HG03135 (cell line): Measurements from ENCODE around the gene ADAMTS2.
"Not testable (repeated sequence)": the region's sequence is repeated elsewhere in the genome, so short reads cannot be mapped to it uniquely, and the experiment has no call there.

Source experiments
- ATAC-seq: cut with Tn5 transposase; IDR thresholded peaks from one replicate; pipeline ENCODE4 v1.9.1; 2021; ENCODE audit warnings: mild to moderate bottlenecking, moderate library complexity; ENCODE audit not compliant: unreplicated experiment

ADAMTS2 gene

DNA sequence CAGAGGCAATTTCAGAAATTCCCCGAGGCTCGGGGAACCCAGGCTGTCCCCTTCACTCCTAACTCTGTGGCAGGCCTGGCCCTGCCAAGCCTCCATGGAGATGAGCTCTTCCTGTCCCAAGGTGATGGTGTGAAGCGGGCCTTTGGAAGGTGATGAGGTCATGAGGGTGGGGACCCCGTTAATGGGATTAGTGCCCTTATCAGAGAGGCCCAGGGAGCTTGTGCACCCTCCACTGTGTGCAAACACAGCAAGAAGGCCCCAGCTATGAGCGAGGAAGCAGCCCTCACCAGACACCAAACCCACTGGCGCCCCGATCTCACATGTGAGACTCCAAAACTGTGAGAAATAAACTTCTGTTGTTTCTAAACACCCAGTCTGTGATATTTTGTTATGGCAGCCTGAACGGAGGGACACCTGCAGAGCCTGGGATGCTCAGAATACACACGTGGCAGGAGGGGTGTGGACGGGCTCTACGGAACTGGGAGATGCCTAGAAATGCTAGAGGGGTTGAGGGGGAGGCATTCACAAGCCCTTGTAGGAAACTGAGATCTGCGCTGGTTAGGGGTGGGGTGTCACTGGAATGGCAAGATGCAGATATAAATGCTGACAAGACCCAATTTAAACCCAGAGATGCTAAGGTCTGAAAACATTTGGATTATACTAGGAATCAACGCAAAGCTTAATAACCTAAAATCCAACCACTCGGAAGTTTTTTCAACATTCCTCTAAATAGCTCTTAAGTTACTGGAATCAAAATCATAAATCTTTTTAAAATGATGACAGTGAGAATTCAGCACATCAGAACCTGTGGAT is 46.9 kb downstream of the ADAMTS2 start:
- ATAC-seq: no peak

DNA sequence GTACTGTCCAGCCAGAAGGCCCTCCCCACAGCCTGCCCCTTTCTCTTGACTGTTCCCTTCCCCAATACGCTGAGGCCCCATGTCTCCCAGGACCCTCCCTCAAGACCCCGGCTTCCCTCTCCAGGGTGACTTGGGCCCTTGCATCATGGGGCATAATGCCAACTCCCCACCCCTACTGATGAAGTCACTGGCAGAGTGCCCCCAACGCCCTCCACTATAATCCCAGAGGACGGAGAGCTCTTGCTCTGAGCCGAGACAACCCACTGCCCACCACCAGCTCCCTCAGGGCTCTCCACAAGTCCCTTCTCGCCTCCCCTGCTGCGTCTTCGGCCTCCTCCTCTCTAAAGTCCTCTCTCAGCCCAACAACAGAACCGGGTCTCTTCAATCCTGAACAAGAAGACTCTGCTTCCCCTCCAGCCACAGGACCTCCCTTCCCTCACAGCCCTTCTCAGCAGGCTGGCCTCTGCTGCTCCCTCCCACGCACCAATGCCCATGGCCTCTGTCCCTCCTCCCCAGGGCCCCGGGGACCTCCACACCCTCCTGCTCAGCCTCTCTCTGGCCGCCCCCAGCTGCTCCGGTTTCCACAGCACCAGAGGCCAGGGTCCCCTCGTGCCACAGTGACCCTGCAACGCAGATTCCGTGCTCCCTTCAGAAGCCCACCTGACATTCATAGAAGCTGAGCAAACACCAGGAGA is 47.6 kb downstream of the ADAMTS2 start:
- ATAC-seq: no peak

DNA sequence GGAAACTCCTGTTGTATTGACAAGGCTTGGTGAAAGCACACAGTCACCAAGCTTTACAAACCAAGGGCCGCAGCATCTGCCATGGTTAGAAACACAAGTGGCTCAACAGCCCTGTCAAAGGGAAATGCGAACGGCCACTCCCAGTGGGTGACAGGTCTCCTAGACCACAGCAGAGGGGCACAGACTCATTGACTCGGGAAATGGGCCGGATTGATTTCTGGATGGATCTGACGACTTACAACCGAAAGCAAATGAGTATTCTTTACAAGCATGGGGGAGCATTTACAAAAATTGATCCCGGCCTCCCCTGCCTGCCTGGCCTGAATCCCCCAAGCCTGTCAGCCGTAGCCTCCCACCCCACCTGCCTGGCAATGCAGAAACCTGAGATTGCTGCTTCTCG is 48.2 kb downstream of the ADAMTS2 start:
- no peak for ATAC-seq

DNA sequence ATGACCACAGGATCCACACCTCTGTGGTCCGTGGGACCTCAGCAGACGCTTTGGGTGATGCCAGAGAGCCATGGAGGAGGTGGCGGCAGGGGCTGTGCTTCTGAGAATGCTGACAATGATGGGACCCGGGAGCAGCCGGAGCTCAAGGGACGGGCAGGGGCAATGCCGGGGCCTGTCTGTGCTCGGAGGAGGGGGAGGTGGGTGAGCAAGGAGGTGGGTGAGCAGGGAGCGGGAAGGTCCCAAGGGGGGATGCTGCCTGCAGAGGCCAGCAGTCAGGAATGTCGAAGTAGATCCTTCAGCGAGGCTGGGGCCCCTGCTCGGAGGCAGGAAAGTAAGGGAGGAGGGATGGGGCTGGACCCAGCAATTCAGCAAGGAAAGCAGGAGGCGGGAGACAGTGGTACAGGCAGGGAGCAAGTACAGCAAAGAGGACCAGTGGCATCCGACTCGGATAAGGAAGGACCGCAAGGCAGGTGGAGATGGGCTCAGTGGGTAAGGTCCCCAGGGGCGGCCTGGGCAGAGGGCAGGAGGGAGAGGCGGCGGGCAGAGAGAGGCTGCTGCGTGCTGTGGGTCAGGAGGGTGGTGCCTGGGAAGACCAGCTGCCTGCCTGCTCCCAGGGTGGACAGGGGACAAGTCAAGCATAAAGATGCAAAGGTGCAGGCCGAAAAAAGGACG is 49.0 kb downstream of the ADAMTS2 start:
- ATAC-seq: no peak

DNA sequence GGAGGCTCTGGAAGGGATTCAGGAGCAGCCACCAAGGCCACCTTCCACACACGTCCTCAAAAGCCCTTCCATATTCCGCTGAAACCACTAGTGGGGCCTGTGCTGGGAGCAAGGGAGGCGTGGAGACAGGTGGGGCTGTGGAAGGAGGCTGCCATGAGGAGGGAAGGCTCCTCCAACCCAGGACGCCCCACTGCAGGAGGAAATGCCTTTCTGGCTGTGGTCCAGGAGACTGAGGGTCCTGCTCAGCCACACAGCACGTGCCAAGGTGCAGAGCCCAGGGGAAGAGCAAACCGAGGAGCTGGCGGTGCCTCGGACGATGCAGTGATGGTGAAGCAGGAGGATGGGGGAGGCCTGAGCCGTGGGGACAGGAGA is 49.5 kb downstream of the ADAMTS2 start:
- no peak for ATAC-seq

DNA sequence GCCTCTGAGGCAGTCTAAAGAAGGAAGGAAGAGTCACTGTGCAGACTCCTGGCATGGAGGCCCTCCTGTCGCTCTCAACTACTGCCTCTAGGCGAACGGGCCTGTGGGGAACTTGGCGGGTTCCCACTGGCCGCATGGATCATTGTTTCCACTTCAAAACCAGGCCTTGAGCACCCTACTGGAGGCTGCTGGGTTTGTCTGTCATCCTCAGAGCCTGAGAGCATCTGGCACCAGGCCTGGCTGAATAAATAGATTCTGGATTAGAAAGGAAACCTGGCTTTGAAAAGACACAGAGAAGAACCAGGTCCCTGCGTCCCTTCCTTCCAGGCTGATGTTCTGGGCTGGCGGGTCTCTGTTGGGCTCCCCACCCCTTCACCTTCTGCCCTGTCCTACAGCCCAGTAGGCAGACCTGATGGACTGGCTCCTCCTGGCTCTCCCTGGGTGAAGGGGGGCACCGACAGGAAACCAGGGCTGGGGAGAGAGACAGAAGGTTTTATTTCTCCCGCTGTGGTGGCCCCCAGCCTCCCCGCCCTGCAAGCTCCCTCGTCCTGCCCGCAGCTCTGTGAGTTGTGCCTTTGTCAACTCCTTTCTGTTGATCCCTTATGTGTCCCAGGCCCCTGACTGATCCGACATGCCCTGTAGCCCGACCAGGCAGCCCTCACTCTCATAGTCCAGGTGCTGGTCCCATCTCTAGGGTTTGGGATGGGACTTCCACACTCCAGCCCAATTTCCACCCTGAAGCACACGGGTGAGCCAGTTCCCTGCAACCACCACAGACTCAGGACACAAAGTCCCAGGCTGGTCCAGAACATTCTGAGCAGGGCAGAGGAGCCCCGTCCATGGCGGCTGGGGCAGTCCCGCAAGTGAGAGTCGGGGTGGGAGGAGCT is 50.1 kb downstream of the ADAMTS2 start:
- ATAC-seq: no peak

DNA sequence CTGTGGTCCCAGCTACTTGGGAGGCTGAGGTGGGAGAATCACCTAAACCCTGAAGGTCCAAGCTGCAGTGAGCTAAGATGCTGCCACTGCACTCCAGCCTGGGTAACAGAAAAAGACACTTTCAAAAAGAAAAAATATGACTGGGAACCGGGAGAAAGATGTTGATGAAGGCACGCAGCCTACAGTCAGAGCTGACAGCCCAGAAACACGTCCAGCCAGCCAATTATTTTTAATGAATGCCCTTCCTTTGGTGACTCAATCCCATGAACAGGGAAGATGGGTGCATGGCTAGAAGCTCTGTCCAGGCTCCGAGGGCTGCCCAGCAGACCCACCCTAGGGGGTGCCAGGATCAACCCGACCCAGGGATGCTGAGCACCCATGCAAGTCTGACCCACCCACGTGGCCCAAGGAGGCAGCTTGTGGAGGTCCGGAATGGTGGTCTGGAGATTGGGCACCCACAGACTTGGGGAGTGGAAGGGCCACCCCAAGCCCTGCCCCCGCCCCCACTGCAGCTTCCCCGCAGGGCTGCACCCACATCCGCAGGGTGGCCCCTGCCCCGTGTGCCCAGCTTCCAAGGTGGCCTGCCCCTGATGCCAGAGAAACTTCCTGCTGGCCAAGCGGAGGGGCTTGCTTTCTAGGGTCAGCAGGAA is 51.0 kb downstream of the ADAMTS2 start:
- no peak for ATAC-seq

DNA sequence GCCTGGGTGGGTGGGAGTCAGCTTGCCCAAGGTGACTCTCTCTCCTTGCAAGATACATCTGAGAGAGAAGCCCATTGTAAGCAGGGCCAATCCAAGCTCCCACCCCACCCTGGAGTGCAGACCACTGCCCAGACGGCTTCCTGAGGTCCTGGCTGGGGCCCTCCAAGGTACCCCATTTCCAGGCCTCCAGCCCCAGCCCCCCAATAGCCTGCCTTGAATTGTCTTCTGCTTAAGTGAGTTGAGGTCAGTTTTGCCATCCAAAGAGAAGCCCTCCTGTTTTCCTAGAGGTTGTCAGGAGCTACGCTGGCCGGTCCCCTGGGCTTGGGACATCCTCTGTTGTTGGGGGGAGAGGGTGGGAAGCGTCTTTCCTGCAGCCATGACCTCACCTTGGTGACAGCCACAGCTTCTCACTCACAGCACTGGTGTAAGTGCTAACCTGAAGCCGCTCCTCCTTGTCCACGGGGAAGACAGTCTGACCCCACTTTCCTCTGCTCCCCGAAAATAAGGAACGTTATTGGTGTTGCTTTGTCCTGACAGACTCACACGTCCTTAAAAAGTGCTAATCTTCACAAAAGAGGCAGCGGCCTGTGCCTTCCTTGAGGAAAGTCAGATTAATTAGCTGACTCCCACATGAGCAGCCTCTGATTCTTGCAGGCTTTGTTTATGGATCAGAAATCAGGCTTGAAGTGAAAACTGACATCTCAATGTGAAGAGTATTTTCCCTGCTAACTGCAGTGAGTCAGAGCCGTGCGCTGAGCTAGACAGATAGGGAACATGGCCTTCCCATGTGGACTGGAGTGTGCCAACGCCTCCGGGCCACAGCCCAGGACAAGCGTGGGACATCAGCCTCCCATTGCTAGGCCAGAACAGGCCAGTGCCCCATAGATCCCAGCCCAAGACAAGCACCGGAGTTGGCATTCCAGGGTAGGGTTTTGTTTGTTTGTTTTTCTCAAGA is 52.3 kb downstream of the ADAMTS2 start:
- ATAC-seq: no peak

DNA sequence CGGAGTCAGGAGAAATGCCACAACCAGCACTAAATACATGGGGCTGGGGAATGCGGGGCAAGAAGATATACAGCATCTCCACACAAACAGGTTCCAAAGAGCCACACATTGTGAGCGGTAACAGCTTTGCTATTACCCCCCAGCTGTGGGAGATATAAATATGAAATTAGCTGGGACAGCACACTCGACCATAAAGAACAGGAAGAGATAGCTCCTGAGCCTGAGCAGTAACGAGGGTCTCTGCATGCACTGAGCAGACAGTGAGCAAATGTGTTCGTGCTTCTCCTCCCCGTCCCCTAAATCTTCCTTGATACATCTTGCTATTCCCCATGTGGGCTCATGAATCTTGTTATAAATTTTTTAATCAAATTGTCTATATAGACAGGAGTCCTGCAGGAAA is 53.1 kb downstream of the ADAMTS2 start:
- no peak for ATAC-seq

DNA sequence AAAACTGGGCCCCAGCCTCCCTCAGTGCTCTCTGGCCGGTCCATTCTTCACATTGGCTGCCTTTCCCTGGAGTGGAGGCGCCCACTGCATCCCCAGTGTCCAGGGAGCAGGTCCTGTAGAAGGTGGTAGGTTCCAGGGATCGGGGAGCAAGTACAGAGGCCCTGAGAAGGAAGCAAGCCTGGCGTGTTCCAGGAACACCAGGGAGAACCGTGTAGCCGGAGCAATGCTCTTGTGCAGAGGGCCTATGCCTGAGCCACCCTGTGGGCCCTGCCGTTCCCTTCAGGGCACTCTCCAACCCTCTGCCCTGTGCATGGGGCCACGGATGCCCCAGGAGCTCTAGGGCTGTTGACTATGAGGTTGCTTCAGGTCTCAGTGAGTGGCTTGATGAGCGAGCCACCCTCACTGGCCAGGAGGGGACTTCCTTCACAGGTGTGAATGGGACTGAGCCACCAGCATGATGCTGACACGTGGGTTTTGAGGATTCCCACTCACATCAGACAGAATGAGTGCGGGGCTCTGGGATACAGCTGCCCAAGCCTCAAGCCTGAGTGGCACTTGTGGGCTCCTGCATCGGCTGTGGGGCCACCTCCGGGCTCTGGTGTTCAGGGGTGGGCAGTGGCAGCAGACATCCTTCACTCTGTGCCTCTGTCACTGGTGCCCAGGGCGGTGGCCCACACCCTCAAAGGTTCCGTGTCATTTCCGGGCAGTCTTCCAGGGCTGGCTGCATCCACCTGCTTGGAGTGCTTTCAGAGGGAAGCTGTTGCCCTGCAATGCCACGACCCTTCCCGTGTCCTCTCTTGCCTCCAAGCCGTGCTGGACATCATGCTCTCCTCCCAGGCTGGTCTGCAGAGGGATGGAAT is 54.4 kb downstream of the ADAMTS2 start:
- ATAC-seq: no peak

DNA sequence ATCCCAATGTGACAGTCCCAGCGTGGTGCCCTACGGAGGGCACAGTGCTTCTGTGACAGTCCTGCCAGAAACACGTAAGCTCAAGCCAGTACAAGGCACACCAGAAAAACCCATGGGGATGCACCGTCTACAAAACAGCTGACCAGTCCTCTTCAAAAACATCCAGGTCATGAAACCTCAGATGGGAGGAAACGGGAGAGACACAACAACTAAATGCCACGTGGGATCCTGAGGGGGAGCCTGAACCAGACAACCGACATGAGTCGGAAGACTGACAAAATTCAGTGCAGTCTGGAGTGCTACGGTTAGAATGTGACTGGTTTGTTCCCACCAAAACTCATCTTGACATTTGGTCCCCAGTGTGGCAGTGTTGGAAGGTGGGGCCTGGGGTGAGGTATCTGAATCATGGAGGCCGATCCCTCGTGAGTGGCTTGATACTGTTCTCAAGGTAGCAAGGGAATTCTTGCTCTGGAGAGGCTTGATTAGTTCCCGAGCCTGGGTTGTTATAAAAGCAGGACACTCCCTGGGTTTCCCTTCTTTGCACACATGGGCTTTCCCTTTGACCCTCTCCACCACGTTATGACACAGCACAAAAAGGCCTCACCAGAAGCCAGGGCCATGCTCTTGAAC is 55.4 kb downstream of the ADAMTS2 start:
- no peak for ATAC-seq

DNA sequence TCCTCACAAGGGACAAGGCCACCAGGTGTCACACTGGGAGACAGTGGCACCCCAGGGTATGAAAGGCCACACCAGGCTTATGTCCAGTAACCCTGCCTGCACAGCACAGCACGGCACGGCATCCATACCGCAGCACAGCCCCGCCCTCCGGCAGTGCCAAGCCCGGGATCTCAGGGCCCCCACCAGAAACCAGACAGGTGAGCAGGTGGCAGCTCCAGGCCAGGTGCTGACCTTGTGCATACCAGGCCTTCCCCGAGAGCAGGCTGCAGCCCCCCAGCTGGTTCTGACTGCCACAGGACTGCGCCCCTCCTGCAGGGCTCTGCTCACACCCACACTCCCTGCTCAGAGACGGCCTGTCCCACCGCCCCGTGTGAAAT is 56.5 kb downstream of the ADAMTS2 start:
- ATAC-seq: no peak

DNA sequence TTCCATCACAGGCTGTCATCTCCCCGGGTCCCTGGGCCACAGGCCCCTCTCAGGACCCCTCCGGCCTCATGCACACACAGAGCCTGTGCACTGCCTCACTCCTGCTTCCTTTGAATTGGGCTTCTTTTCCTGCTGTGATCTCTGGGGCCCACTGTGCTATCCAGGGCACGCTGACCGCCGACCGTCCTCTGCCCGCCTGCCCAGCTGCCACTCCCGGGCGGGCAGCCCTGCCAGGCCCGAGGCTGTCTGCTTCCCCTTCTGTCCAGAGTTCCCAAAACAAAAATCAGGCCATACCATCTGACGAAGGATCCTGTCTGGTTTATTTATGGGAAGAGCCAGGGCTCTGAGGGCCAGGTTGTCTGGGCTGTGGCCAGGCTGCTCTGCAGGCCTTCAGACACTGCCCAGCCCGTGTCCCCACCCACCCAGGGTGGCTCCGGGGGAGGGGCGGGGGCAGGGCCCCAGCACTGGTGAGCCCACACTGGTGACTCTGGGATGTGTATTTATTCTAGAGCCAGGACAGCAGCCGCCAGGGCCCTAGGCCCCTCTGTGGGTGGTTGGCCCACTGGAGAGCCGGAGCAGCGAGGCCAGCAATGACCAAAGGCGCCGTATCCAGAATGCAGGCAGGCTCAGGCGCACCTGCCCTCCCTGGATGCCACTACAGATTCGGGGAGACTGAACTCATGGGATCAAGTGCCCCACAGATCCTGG is 57.0 kb downstream of the ADAMTS2 start:
- no peak for ATAC-seq

DNA sequence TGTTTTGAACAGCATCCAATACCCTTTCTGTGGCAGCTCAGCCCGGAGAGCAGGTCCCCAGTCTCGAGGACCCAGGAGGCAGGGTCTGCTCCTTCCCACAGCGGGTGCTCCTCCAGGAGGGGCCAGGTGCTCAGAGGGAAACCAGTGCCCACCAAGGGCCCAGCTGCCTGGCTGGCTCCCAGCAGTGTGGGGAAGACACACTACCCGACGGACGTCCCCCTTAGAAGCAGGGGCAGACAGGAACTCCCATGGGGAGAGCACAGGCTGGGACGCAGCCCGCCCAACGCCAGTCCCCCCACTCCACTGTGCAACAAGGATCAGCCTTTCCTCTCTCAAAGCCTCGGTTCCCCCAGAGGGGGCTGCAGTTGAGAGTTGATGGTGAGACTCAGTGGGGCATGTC is 57.6 kb downstream of the ADAMTS2 start:
- ATAC-seq: no peak

DNA sequence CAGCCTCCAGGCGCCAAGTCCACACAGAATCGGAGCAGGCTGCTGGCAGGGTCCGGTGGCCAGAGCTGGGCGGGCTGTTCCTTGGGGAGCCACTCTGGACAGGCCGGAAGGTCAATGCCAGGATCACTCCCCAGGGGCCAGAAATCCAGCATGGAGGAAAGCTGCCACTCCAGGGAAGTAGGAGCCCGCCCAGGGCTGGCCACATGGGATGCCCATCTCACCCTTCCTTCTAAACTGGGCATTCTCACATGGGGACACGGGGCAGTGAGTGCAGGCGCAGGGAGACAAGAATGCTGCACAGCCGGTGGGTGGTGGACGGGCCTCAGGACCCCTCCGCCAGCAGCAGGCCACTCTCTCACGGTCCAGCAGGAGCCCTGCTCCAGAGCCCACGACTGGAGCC is 58.2 kb downstream of the ADAMTS2 start:
- no peak for ATAC-seq

DNA sequence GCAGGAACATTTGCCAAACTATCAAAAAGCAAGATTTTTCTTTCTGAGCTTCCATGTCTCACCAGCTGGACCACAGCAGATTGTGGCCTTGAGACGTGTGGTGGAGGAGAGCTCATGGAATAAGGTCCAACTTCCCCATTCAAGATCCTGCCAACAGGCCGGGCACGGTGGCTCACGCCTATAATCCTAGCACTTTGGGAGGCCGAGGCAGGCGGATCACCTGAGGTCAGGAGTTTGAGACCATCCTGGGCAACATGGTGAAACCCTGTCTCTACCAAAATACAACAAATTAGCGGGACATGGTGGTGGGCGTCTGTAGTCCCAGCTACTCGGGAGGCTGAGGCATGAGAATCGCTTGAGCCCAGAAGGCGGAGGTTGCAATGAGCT is 59.5 kb downstream of the ADAMTS2 start:
- not testable (repeated sequence) for ATAC-seq
